A673 (cell line): ENCODE measurements around the gene TRMT10B. TPM values are rescaled to one million over a fixed set of nuclear protein-coding genes. Genes with fewer than 3 reads are reported as not detected.
"Not testable (repeated sequence)": the region's sequence is repeated elsewhere in the genome, so short reads cannot be mapped to it uniquely, and the experiment has no call there.

Experiments used
- BruUV-seq: library from RNA; stranded (reverse); fragments of 400-500 nt; replicated peaks from 2 replicates; lab custom pipeline; 2021; lab: Mats Ljungman, UMichigan
- CTCF ChIA-PET: fragments of 300-600 bp; sonication (Branson Sonifier 250); formaldehyde crosslinking; loops from one replicate; lab custom pipeline; 2022; ENCODE audit warnings: antibody characterized with exemption; lab: Charles Lee
- POLR2A ChIA-PET: fragments of 300-600 bp; sonication (Branson Sonifier 250); formaldehyde crosslinking; loops from one replicate; lab custom pipeline; 2022; ENCODE audit warnings: antibody characterized with exemption; ENCODE audit not compliant: low non-redundant PET; lab: Charles Lee
- DNase-seq: peaks from one replicate; pipeline ENCODE4 v3.0.0-alpha.2; 2015; ENCODE audit warnings: low spot score
- H3K27ac ChIP-seq: fragments of 200-600 bp; sonication (generic); 2 replicates; pipeline ENCODE4 v1.5.1; 2016; ENCODE audit warnings: mixed run types, low read depth, mild to moderate bottlenecking, mixed read lengths, antibody characterized with exemption, low read length; ENCODE audit not compliant: poor library complexity, severe bottlenecking
- H3K27me3 ChIP-seq: fragments of 200-600 bp; sonication (generic); replicated peaks from 2 replicates; pipeline ENCODE4 v1.6.1; 2017; ENCODE audit warnings: mixed run types, low read depth, mild to moderate bottlenecking, mixed read lengths, antibody characterized with exemption, low read length; ENCODE audit not compliant: insufficient read depth, poor library complexity
- H3K36me3 ChIP-seq: fragments of 200-600 bp; sonication (generic); 2 replicates; pipeline ENCODE4 v1.6.1; 2016; ENCODE audit warnings: mixed run types, mild to moderate bottlenecking, mixed read lengths, antibody characterized with exemption, low read length; ENCODE audit not compliant: insufficient read depth, poor library complexity, severe bottlenecking
- H3K4me1 ChIP-seq: fragments of 200-600 bp; sonication (generic); 2 replicates; pipeline ENCODE4 v1.6.1; 2017; ENCODE audit warnings: mixed run types, mild to moderate bottlenecking, mixed read lengths, antibody characterized with exemption, low read length; ENCODE audit not compliant: insufficient read depth, poor library complexity, severe bottlenecking
- H3K4me3 ChIP-seq: fragments of 200-600 bp; sonication (generic); 2 replicates; pipeline ENCODE4 v1.5.1; 2016; ENCODE audit warnings: low read depth, mixed run types, mild to moderate bottlenecking, mixed read lengths, low read length; ENCODE audit not compliant: poor library complexity, severe bottlenecking
- H3K9me3 ChIP-seq: fragments of 200-600 bp; sonication (generic); 2 replicates; pipeline ENCODE4 v1.6.1; 2016; ENCODE audit warnings: mixed run types, low read depth, mild to moderate bottlenecking, mixed read lengths, antibody characterized with exemption, low read length; ENCODE audit not compliant: poor library complexity, severe bottlenecking
- CTCF ChIP-seq: fragments of 300-800, 200-600 bp; sonication (generic); conservative IDR thresholded peaks from 2 replicates; pipeline ENCODE4 v1.5.1; 2017; ENCODE audit warnings: low read depth, mild to moderate bottlenecking, antibody characterized with exemption, low read length, moderate library complexity, mixed read lengths
- EZH2 ChIP-seq: fragments of 200-600 bp; sonication (generic); IDR thresholded peaks from 2 replicates; pipeline ENCODE4 v1.6.1; 2017; ENCODE audit warnings: borderline replicate concordance, low read depth, mild to moderate bottlenecking, mixed read lengths, antibody characterized with exemption, low read length; ENCODE audit not compliant: poor library complexity, severe bottlenecking
- intact Hi-C: fragments of 100-400 bp; cut with micrococcal nuclease; formaldehyde crosslinking; loops from one replicate; pipeline ENCODE4 v1.10.0; 2022; ENCODE audit not compliant: unreplicated experiment
- total RNA-seq: library from RNA; stranded (reverse); gene quantifications from 2 replicates; pipeline ENCODE4 v1.2.3, GENCODE V29; 2021

The TRMT10B gene
- total RNA-seq, 1 experiment from 2014 or later: 7.8 TPM

- Histone ChIP-seq H3K27me3 (no peaks in the 10 kb centered on the region), H3K27ac (no peak overlapping the region), H3K4me1 (no peaks in the 10 kb centered on the region), H3K9me3 (no peaks in the 10 kb centered on the region), H3K36me3 (no peaks in the 10 kb centered on the region), H3K4me3 (no peak overlapping the region)
- DNase-seq: no peak
- intact Hi-C loops: no loop called here
- no TSS peak for BruUV-seq
- ChIA-PET POLR2A (no interaction called here), CTCF (no interaction called here)
- no peak for TF ChIP-seq EZH2
- TF ChIP-seq CTCF: no peak
Measured at GRCh38 chr9:37758747-37759146, 5.1 kb downstream of the TRMT10B start.

GRCh38 chr9:37760416-37761161 is 7.0 kb downstream of the TRMT10B start:
- H3K4me3 ChIP-seq: no peak overlapping the region
- DNase-seq: no peak
- POLR2A ChIA-PET: no interaction called here
- no peak for TF ChIP-seq EZH2
- TF ChIP-seq CTCF: no peak
- no peaks in the 10 kb centered on the region for H3K4me1 ChIP-seq
- H3K9me3 ChIP-seq: no peaks in the 10 kb centered on the region
- no peak overlapping the region for H3K27ac ChIP-seq
- intact Hi-C loops: no loop called here
- no peaks in the 10 kb centered on the region for H3K36me3 ChIP-seq
- H3K27me3 ChIP-seq: no peaks in the 10 kb centered on the region
- BruUV-seq: no TSS peak
- CTCF ChIA-PET: no interaction called here

- Histone ChIP-seq H3K4me3 (no peak overlapping the region), H3K4me1 (no peaks in the 10 kb centered on the region), H3K36me3 (no peaks in the 10 kb centered on the region), H3K9me3 (no peaks in the 10 kb centered on the region), H3K27me3 (no peaks in the 10 kb centered on the region), H3K27ac (no peak overlapping the region)
- intact Hi-C loops: no loop called here
- CTCF ChIA-PET: no interaction called here
- no TSS peak for BruUV-seq
- DNase-seq: no peak
- TF ChIP-seq EZH2: no peak
- POLR2A ChIA-PET: no interaction called here
Measured at GRCh38 chr9:37761511-37761910, 7.9 kb downstream of the TRMT10B start.

GRCh38 chr9:37765263-37765662 is 11.7 kb downstream of the TRMT10B start:
- H3K9me3 ChIP-seq, intact Hi-C loops, H3K4me1 ChIP-seq, H3K27ac ChIP-seq, CTCF ChIA-PET, POLR2A ChIA-PET, BruUV-seq, H3K27me3 ChIP-seq, H3K4me3 ChIP-seq, DNase-seq, H3K36me3 ChIP-seq: not testable (repeated sequence)
